SK-N-DZ (cell line): ENCODE measurements around the gene THPO.

Experiments used
- DNase-seq: peaks from one replicate; pipeline ENCODE4 v3.0.0-alpha.2; 2015; ENCODE audit warnings: low spot score
- small RNA-seq, 2 experiments: library from RNA; depleted of rRNA; stranded (forward); fragments of <200 nt; gene quantifications; one replicate each; pipeline ENCODE3, GENCODE V24; 2014

THPO gene

GRCh38 chr3:184335291-184335660 lies 42.7 kb downstream of the THPO start:
- DNase-seq: no peak

GRCh38 chr3:184334470-184335158 lies 43.4 kb downstream of the THPO start:
- no peak for DNase-seq

GRCh38 chr3:184333700-184334099 lies 44.3 kb downstream of the THPO start:
- no peak for DNase-seq

GRCh38 chr3:184333190-184333589 lies 44.8 kb downstream of the THPO start:
- no peak for DNase-seq

- no peak for DNase-seq
Observed at GRCh38 chr3:184332370-184333090, 45.5 kb downstream of the THPO start.

- no peak for DNase-seq
Observed at GRCh38 chr3:184328516-184328915, 49.5 kb downstream of the THPO start.

- no peak for DNase-seq
Observed at GRCh38 chr3:184327171-184327570, 50.8 kb downstream of the THPO start.

GRCh38 chr3:184325715-184326369 lies 52.2 kb downstream of the THPO start:
- no peak for DNase-seq

- no peak for DNase-seq
Observed at GRCh38 chr3:184325269-184325668, 52.7 kb downstream of the THPO start.

GRCh38 chr3:184323696-184324095 lies 54.3 kb downstream of the THPO start:
- DNase-seq: no peak

GRCh38 chr3:184322731-184323487 lies 55.1 kb downstream of the THPO start:
- no peak for DNase-seq

Small RNAs within 50 kb of the gene (small RNA-seq; reads per million reads assigned to genes)
- gene SNORD66: 26.8 to 747 reads per million in 2 experiments
